MCF 10A (cell line): ENCODE measurements around the gene HK1. TPM values are rescaled to one million over a fixed set of nuclear protein-coding genes. Genes with fewer than 3 reads are reported as not detected.
"Not testable (repeated sequence)": the region's sequence is repeated elsewhere in the genome, so short reads cannot be mapped to it uniquely, and the experiment has no call there.

Experiments used
- BruUV-seq: library from RNA; stranded (reverse); fragments of 400-500 nt; replicated peaks from 2 replicates; lab custom pipeline; 2021; lab: Mats Ljungman, UMichigan
- CTCF ChIA-PET: fragments of 300-600 bp; sonication (Branson Sonifier 250); formaldehyde crosslinking; extraction: SDS; loops from one replicate; lab custom pipeline; 2021; ENCODE audit warnings: antibody characterized with exemption, inconsistent platforms; lab: Yijun Ruan, JAX
- POLR2A ChIA-PET: fragments of 300-600, 350-650 bp; sonication (Branson Sonifier 250); formaldehyde crosslinking; extraction: SDS; loops from one replicate; lab custom pipeline; 2020; ENCODE audit warnings: antibody characterized with exemption, inconsistent platforms; lab: Yijun Ruan, JAX
- DNase-seq: peaks from one replicate; pipeline ENCODE4 v3.0.0-alpha.2; 2018; ENCODE audit not compliant: unreplicated experiment
- H3K27ac Mint-ChIP-seq: one replicate; pipeline ENCODE4 v1.8.0; 2022; ENCODE audit warnings: mild to moderate bottlenecking, low read depth, mixed read lengths; ENCODE audit not compliant: unreplicated experiment
- H3K27me3 Mint-ChIP-seq: one replicate; pipeline ENCODE4 v1.8.0; 2022; ENCODE audit warnings: mixed read lengths; ENCODE audit not compliant: insufficient read depth, unreplicated experiment
- H3K36me3 Mint-ChIP-seq: one replicate; pipeline ENCODE4 v1.8.0; 2022; ENCODE audit warnings: mild to moderate bottlenecking, moderate library complexity, mixed read lengths; ENCODE audit not compliant: insufficient read depth, unreplicated experiment
- H3K4me1 Mint-ChIP-seq: one replicate; pipeline ENCODE4 v1.8.0; 2022; ENCODE audit warnings: mixed read lengths; ENCODE audit not compliant: insufficient read depth, unreplicated experiment
- H3K4me3 Mint-ChIP-seq: one replicate; pipeline ENCODE4 v1.8.0; 2022; ENCODE audit warnings: mild to moderate bottlenecking, moderate library complexity, mixed read lengths; ENCODE audit not compliant: unreplicated experiment
- H3K9me3 Mint-ChIP-seq: one replicate; pipeline ENCODE4 v1.8.0; 2022; ENCODE audit warnings: mixed read lengths; ENCODE audit not compliant: unreplicated experiment
- intact Hi-C: fragments of 100-400 bp; cut with micrococcal nuclease; formaldehyde crosslinking; loops from 2 replicates; pipeline ENCODE4 v1.14.1; 2022
- total RNA-seq: library from RNA; stranded (reverse); gene quantifications from 2 replicates; pipeline ENCODE4 v1.2.3, GENCODE V29; 2022
- TF ChIP-seq, protein P1 (sequence below): fragments of 200-600 bp; IDR thresholded peaks from one replicate; pipeline ENCODE4 v1.8.0; 2022; ENCODE audit warnings: antibody characterized with exemption, mild to moderate bottlenecking; ENCODE audit not compliant: unreplicated experiment

HK1 gene
- total RNA-seq, 1 experiment from 2014 or later = 134 TPM

- Mint-ChIP-seq H3K9me3 (no peaks in the 10 kb centered on the region), H3K27me3 (no peaks in the 10 kb centered on the region)
- no TSS peak for BruUV-seq
Measured at GRCh38 chr10:69323622-69324021, 45.3 kb downstream of the HK1 start.

DNA sequence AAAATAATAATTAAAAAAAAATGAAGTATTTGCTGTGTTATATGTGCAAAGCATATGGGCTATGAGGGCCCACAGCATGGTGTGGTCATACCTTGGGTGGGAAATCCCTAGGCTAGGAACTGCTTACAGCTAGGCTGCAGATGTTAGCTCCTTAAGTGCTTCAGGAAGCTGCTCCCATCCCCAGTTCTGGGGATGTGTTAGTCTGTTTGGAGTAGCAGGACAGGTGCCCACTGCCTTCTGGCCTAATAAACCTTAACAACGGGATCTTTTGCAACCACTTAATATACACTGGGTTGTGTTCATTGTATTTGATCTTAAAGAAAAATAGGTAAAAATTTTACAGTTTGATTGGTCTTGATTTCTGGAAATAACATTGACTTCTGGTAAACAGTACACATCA lies 46.3 kb downstream of the HK1 start:
- CTCF ChIA-PET = interaction anchor here (1.3 kb wide), 1 partner anchor 68 kb away, joined by 5 read pairs; no protein-coding TSS in a partner anchor
- Mint-ChIP-seq H3K4me3 (no peak overlapping the region), H3K36me3 (peaks cover 14% of the 10 kb centered on the region), H3K27ac (peak overlapping the region; percentile 67), H3K9me3 (no peaks in the 10 kb centered on the region), H3K4me1 (peaks cover 47% of the 10 kb centered on the region), H3K27me3 (no peaks in the 10 kb centered on the region)
- TF ChIP-seq, protein P1, sequence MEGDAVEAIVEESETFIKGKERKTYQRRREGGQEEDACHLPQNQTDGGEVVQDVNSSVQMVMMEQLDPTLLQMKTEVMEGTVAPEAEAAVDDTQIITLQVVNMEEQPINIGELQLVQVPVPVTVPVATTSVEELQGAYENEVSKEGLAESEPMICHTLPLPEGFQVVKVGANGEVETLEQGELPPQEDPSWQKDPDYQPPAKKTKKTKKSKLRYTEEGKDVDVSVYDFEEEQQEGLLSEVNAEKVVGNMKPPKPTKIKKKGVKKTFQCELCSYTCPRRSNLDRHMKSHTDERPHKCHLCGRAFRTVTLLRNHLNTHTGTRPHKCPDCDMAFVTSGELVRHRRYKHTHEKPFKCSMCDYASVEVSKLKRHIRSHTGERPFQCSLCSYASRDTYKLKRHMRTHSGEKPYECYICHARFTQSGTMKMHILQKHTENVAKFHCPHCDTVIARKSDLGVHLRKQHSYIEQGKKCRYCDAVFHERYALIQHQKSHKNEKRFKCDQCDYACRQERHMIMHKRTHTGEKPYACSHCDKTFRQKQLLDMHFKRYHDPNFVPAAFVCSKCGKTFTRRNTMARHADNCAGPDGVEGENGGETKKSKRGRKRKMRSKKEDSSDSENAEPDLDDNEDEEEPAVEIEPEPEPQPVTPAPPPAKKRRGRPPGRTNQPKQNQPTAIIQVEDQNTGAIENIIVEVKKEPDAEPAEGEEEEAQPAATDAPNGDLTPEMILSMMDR = no peak
- POLR2A ChIA-PET = interaction anchor here (1.6 to 13.3 kb wide), 4 partner anchors 16 to 35 kb away, joined by 3 to 282 read pairs (median 8); no protein-coding TSS in a partner anchor
- intact Hi-C loops = no loop called here
- BruUV-seq = no TSS peak
- DNase-seq = no peak

More at GRCh38 chr10:69323622-69324021, 45.3 kb downstream of the HK1 start:
- no peak for DNase-seq
- POLR2A ChIA-PET = interaction anchor here (0.8 to 13.3 kb wide), 4 partner anchors 17 to 52 kb away, joined by 3 to 282 read pairs (median 8); no protein-coding TSS in a partner anchor
- intact Hi-C loops = no loop called here
- Mint-ChIP-seq H3K27ac (no peak overlapping the region), H3K36me3 (peaks cover 14% of the 10 kb centered on the region), H3K4me1 (peaks cover 41% of the 10 kb centered on the region), H3K4me3 (no peak overlapping the region)
- CTCF ChIA-PET = interaction anchor here (0.5 to 1.3 kb wide), 5 partner anchors 69 to 309 kb away, joined by 3 to 5 read pairs (median 3); no protein-coding TSS in a partner anchor
- TF ChIP-seq, protein P1 = no peak

GRCh38 chr10:69325637-69326523 lies 47.6 kb downstream of the HK1 start:
- H3K9me3 Mint-ChIP-seq, H3K27me3 Mint-ChIP-seq, BruUV-seq, intact Hi-C loops: not testable (repeated sequence)
- H3K36me3 Mint-ChIP-seq = peaks cover 18% of the 10 kb centered on the region
- DNase-seq = peak; percentile 66
- ChIA-PET CTCF (interaction anchor here (0.6 to 2.1 kb wide), 6 partner anchors 25 to 160 kb away, joined by 3 to 9 read pairs (median 4); no protein-coding TSS in a partner anchor), POLR2A (interaction anchor here (0.9 to 13.3 kb wide), 8 partner anchors 8 to 81 kb away, joined by 3 to 282 read pairs (median 9); no protein-coding TSS in a partner anchor)
- peak overlapping the region; percentile 50 for H3K4me3 Mint-ChIP-seq
- peaks cover 42% of the 10 kb centered on the region for H3K4me1 Mint-ChIP-seq
- H3K27ac Mint-ChIP-seq = peak overlapping the region; percentile 86

GRCh38 chr10:69326692-69327091 lies 48.4 kb downstream of the HK1 start:
- ChIA-PET CTCF (interaction anchor here (1.5 to 2.1 kb wide), 3 partner anchors 10 to 66 kb away, joined by 4 to 15 read pairs (median 9); no protein-coding TSS in a partner anchor), POLR2A (interaction anchor here (0.9 to 13.3 kb wide), 10 partner anchors 9 to 94 kb away, joined by 3 to 282 read pairs (median 8); no protein-coding TSS in a partner anchor)
- H3K36me3 Mint-ChIP-seq = peaks cover 21% of the 10 kb centered on the region
- DNase-seq = no peak
- TF ChIP-seq, protein P1 = no peak
- intact Hi-C loops = no loop called here
- BruUV-seq = no TSS peak
- H3K27me3 Mint-ChIP-seq = no peaks in the 10 kb centered on the region
- peak overlapping the region; percentile 86 for H3K27ac Mint-ChIP-seq
- no peaks in the 10 kb centered on the region for H3K9me3 Mint-ChIP-seq
- H3K4me1 Mint-ChIP-seq = peaks cover 39% of the 10 kb centered on the region
- H3K4me3 Mint-ChIP-seq = no peak overlapping the region
